ENCODE results near the gene TSPAN7. TPM values are rescaled to one million over a fixed set of nuclear protein-coding genes. Genes with fewer than 3 reads are reported as not detected.

TSPAN7 gene
- total RNA-seq, 3 donors from 2014 or later (not counting 1 experiment from before 2014, with no cell fraction given), result not detected

DNA sequence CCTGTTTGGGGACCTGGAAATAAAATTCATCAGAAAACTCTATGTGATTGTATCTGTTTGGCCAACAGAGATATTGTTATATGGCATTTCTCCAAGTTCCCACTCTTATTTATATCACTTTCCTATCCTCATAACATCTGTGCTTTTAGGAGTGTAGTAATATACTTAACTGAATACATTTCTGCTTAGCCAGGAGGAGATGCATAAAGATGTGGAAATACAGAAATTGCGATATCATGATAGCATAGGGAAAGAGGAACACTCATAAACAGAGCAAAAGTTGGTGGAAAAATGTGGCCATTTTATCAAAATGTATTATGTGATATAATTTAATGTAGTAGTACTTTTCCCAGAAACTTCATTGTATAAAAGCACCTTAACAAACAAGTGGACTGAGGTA, 46.1 kb upstream of the TSPAN7 start:
- H3K4me3 ChIP-seq (ENCODE audit: low read length), result no peak overlapping the region
- TF ChIP-seq, protein P1, sequence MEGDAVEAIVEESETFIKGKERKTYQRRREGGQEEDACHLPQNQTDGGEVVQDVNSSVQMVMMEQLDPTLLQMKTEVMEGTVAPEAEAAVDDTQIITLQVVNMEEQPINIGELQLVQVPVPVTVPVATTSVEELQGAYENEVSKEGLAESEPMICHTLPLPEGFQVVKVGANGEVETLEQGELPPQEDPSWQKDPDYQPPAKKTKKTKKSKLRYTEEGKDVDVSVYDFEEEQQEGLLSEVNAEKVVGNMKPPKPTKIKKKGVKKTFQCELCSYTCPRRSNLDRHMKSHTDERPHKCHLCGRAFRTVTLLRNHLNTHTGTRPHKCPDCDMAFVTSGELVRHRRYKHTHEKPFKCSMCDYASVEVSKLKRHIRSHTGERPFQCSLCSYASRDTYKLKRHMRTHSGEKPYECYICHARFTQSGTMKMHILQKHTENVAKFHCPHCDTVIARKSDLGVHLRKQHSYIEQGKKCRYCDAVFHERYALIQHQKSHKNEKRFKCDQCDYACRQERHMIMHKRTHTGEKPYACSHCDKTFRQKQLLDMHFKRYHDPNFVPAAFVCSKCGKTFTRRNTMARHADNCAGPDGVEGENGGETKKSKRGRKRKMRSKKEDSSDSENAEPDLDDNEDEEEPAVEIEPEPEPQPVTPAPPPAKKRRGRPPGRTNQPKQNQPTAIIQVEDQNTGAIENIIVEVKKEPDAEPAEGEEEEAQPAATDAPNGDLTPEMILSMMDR (IDR thresholded peaks at IDR 0.05), result no peak
- no peak for ATAC-seq

DNA sequence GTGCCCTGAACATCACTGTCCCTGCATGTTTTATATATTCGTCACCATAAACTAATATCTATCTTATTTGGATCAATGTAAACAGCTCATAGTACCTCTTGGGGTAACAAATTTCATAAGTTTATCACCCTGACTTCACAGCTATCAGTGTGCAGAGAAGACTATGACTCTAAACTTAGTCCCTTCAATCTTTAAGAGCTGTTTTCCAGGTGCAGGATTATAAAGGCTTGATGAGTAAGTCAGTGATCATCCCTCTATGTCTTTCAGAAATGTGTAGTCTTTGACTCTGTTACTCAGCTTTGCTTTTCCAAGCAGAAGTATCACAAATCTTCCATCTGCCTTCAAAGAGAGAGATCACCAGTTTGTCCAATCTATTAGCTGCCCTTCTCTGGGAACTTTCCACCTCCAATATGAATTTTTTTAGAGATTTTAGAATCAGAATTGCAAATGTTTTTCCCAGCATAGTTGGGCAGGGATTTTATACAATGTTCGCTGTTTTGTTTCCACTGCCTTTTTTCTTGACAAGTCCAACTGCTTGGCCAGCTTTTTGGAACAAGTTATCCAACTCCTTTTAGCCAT, 45.1 kb upstream of the TSPAN7 start:
- intact Hi-C loops (cut with micrococcal nuclease), result no loop called here
- Histone ChIP-seq H3K27me3 (ENCODE audit: control insufficient read depth, insufficient read depth, low read length) (no peaks in the 10 kb centered on the region), H3K9me3 (ENCODE audit: control insufficient read depth, insufficient read depth, low read length) (no peaks in the 10 kb centered on the region), H3K4me3 (ENCODE audit: low read length) (no peak overlapping the region), H3K36me3 (ENCODE audit: control insufficient read depth, insufficient read depth, low read length) (no peaks in the 10 kb centered on the region), H3K4me1 (ENCODE audit: control insufficient read depth, insufficient read depth, low read length) (no peaks in the 10 kb centered on the region), H3K27ac (ENCODE audit: low read length) (no peak overlapping the region)
- Mint-ChIP-seq H3K4me1 (peaks cover 10 to 12% of the 10 kb centered on the region in 2 donors), H3K4me3 (no peak overlapping the region), H3K9me3 (no peaks in the 10 kb centered on the region), H3K27ac (no peak overlapping the region), H3K27me3 (ENCODE audit: low read depth in 2 of 2) (peaks cover 0 to 9% of the 10 kb centered on the region in 2 donors), H3K36me3 (no peaks in the 10 kb centered on the region)
- ATAC-seq (no peak), DNase-seq (no peak)
- WGBS (ENCODE audit: insufficient coverage), result 100% methylated on average over 2 of the region's 2 CpGs
- TF ChIP-seq, protein P1 (IDR thresholded peaks at IDR 0.05), result no peak

More for the DNA sequence above, 46.1 kb upstream of the TSPAN7 start:
- no peak overlapping the region for H3K4me3 Mint-ChIP-seq
- H3K9me3 Mint-ChIP-seq, result no peaks in the 10 kb centered on the region
- no peaks in the 10 kb centered on the region for H3K36me3 ChIP-seq (ENCODE audit: control insufficient read depth, insufficient read depth, low read length)
- no peaks in the 10 kb centered on the region for H3K9me3 ChIP-seq (ENCODE audit: control insufficient read depth, insufficient read depth, low read length)
- H3K4me1 Mint-ChIP-seq, result peaks cover 10 to 12% of the 10 kb centered on the region in 2 donors
- no peak overlapping the region for H3K27ac ChIP-seq (ENCODE audit: low read length)
- H3K27me3 Mint-ChIP-seq (ENCODE audit: low read depth in 2 of 2), result peaks cover 0 to 9% of the 10 kb centered on the region in 2 donors
- H3K27ac Mint-ChIP-seq, result no peak overlapping the region
- no CpG with 5 or more reads among the region's 1 CpG for WGBS (ENCODE audit: insufficient coverage)
- H3K27me3 ChIP-seq (ENCODE audit: control insufficient read depth, insufficient read depth, low read length), result no peaks in the 10 kb centered on the region
- DNase-seq, result no peak
- no peaks in the 10 kb centered on the region for H3K4me1 ChIP-seq (ENCODE audit: control insufficient read depth, insufficient read depth, low read length)
- intact Hi-C loops (cut with micrococcal nuclease), result no loop called here
- no peaks in the 10 kb centered on the region for H3K36me3 Mint-ChIP-seq

DNA sequence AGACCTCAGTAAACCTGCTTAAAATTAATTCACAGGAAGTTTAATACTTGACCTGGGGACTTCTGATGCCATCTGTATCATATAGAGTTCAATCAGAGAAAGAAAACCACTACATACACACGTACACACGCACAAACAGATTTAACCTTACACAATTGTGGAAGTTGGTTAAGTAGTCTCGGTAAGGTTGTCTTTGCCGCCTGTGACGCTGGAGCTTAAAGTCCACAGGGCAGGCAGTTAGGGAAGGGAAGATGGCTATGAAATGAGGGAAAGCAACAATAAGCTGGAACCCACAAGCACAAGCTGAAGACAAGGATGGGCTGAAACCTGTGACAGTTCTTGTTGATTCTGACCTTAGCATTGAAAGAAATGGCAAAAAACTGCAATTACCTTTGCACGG, 41.7 kb upstream of the TSPAN7 start:
- 100% methylated on average over 3 of the region's 6 CpGs for WGBS (ENCODE audit: insufficient coverage)

More for the DNA sequence above, 41.7 kb upstream of the TSPAN7 start:
- Histone ChIP-seq H3K27me3 (ENCODE audit: control insufficient read depth, insufficient read depth, low read length) (no peaks in the 10 kb centered on the region), H3K36me3 (ENCODE audit: control insufficient read depth, insufficient read depth, low read length) (no peaks in the 10 kb centered on the region), H3K27ac (ENCODE audit: low read length) (no peak overlapping the region), H3K9me3 (ENCODE audit: control insufficient read depth, insufficient read depth, low read length) (no peaks in the 10 kb centered on the region), H3K4me3 (ENCODE audit: low read length) (no peak overlapping the region), H3K4me1 (ENCODE audit: control insufficient read depth, insufficient read depth, low read length) (no peaks in the 10 kb centered on the region)
- DNase-seq (no peak), ATAC-seq (no peak)
- H3K4me3 Mint-ChIP-seq, result no peak overlapping the region
- intact Hi-C loops (cut with micrococcal nuclease), result no loop called here
- H3K9me3 Mint-ChIP-seq, result no peaks in the 10 kb centered on the region
- peaks cover 0 to 9% of the 10 kb centered on the region in 2 donors for H3K27me3 Mint-ChIP-seq (ENCODE audit: low read depth in 2 of 2)
- no peak overlapping the region for H3K27ac Mint-ChIP-seq
- H3K4me1 Mint-ChIP-seq, result peaks cover 3 to 4% of the 10 kb centered on the region in 2 donors
- TF ChIP-seq, protein P1 (IDR thresholded peaks at IDR 0.05), result no peak
- no peaks in the 10 kb centered on the region for H3K36me3 Mint-ChIP-seq

Measured in natural killer cell (primary cell).